Gastrocnemius medialis (tissue), 4 donors: ENCODE results near the gene CFDP1. TPM values are rescaled to one million over a fixed set of nuclear protein-coding genes. Genes with fewer than 3 reads are reported as not detected.

Source experiments
- ATAC-seq, 2 donors: fragments of 150-250 bp; one replicate each; pipeline ENCODE4 v1.9.1; 2016
- DNase-seq, 2 donors: peaks; one replicate each; pipeline ENCODE4 v3.0.0-alpha.2; 2019
- H3K27ac ChIP-seq, 4 donors: fragments of 200-600 bp; sonication (generic); 1 replicate in 1 of 4; 2 replicates in 3 of 4; pipeline ENCODE4 v1.5.1; 2016 to 2018; ENCODE audit warnings: mild to moderate bottlenecking in 2 of 4, moderate library complexity in 1 of 4
- H3K27me3 ChIP-seq, 3 donors: fragments of 200-600 bp; sonication (generic) in 2 of 3; 1 replicate in 1 of 3; 2 replicates in 2 of 3; pipeline versions ENCODE4 v1.5.1 to v1.6.0; 2016 to 2019; ENCODE audit warnings: mild to moderate bottlenecking in 1 of 3, moderate library complexity in 1 of 3
- H3K36me3 ChIP-seq, 2 donors: fragments of 200-600 bp; sonication (generic) in 1 of 2; one replicate each; pipeline ENCODE4 v1.5.1; 2017 to 2018
- H3K4me1 ChIP-seq, 2 donors: fragments of 200-600 bp; sonication (generic) in 1 of 2; one replicate each; pipeline ENCODE4 v1.5.1; 2016 to 2017; ENCODE audit warnings: mild to moderate bottlenecking in 2 of 2
- H3K4me3 ChIP-seq, 4 donors: fragments of 200-600 bp; sonication (generic) in 3 of 4; 1 replicate in 1 of 4; 2 replicates in 3 of 4; pipeline ENCODE4 v1.5.1; 2016 to 2019; ENCODE audit warnings: mild to moderate bottlenecking in 2 of 4
- H3K9me3 ChIP-seq, 3 donors: fragments of 200-600 bp; sonication (generic) in 2 of 3; 1 replicate in 1 of 3; 2 replicates in 2 of 3; pipeline ENCODE4 v1.5.1; 2016 to 2019
- CTCF ChIP-seq, 5 experiments: fragments of 450-650 bp in 3 of 5; fragments of 200-600 bp in 2 of 5; sonication (generic) in 2 of 5; IDR thresholded peaks in 4 of 5; conservative IDR thresholded peaks in 1 of 5; 1 replicate in 4 of 5; 2 replicates in 1 of 5; pipeline ENCODE4 v1.5.1; 2016 to 2019; ENCODE audit warnings: antibody characterized with exemption in 5 of 5, mild to moderate bottlenecking in 3 of 5, moderate library complexity in 3 of 5
- POLR2A ChIP-seq, 2 donors: fragments of 450-650 bp; IDR thresholded peaks; one replicate each; pipeline ENCODE4 v1.6.1; 2017; ENCODE audit warnings: antibody characterized with exemption in 2 of 2, mild to moderate bottlenecking in 2 of 2, moderate library complexity in 2 of 2
- in situ Hi-C, 4 donors: fragments of 200-750 bp; cut with MboI; loops; one replicate each; pipeline versions ENCODE4 v1.15.0 to v1.8.0; 2017; ENCODE audit warnings: low sequenced_read_pairs in 4 of 4
- intact Hi-C: fragments of 100-400 bp; cut with DNase I; formaldehyde crosslinking; loops from one replicate; pipeline ENCODE4 v1.15.1; 2023; ENCODE audit warnings: low total_unique reads
- total RNA-seq, 4 donors: library from RNA; depleted of rRNA; stranded (reverse); fragments of >200 nt; gene quantifications; one replicate each; pipeline versions ENCODE4 v1.1.0 to v1.2.3, GENCODE V29; 2016

The CFDP1 gene
- total RNA-seq, 4 donors from 2014 or later, result 20.4 to 28.6 (median 24.2) TPM

- in situ Hi-C loops, result loop anchor here in 2 of 4 donors (10.0 to 25.0 kb wide), 3 partner anchors 54 to 1727 kb away; partner anchors contain the start of genes KARS1 (in 1 of the 2), MON1B (in 1 of the 2), SYCE1L (in 1 of the 2) and TERF2IP (in 1 of the 2)
- DNase-seq, result no peak
- intact Hi-C loops, result loop anchor here (5.0 kb wide), 2 partner anchors 107 to 263 kb away; partner anchors contain the start of gene GABARAPL2
- peaks cover 0 to 14% of the 10 kb centered on the region in 2 donors for H3K4me1 ChIP-seq
- TF ChIP-seq CTCF (IDR thresholded peaks at IDR 0.05 in 4 of 5, conservative IDR thresholded peaks at IDR 0.05 in 1 of 5), result no peak
- no peak for TF ChIP-seq POLR2A (IDR thresholded peaks at IDR 0.05)
- H3K4me3 ChIP-seq, result no peak overlapping the region
- ATAC-seq, result no peak
- H3K9me3 ChIP-seq, result no peaks in the 10 kb centered on the region
- H3K27me3 ChIP-seq, result no peaks in the 10 kb centered on the region
- H3K27ac ChIP-seq, result no peak overlapping the region
- H3K36me3 ChIP-seq, result no peaks in the 10 kb centered on the region
Measured at GRCh38 chr16:75460446-75460845, 27.1 kb upstream of the CFDP1 start.

- intact Hi-C loops (loop anchor here (5.0 kb wide), 2 partner anchors 108 to 262 kb away; partner anchors contain the start of gene GABARAPL2), in situ Hi-C loops (loop anchor here in 2 of 4 donors (10.0 to 25.0 kb wide), 3 partner anchors 55 to 1728 kb away; partner anchors contain the start of genes KARS1 (in 1 of the 2), MON1B (in 1 of the 2), SYCE1L (in 1 of the 2) and TERF2IP (in 1 of the 2))
- DNase-seq (no peak), ATAC-seq (no peak)
- H3K36me3 ChIP-seq, result no peaks in the 10 kb centered on the region
- H3K9me3 ChIP-seq, result no peaks in the 10 kb centered on the region
- no peaks in the 10 kb centered on the region for H3K27me3 ChIP-seq
- H3K4me1 ChIP-seq, result peaks cover 0 to 14% of the 10 kb centered on the region in 2 donors
- no peak overlapping the region for H3K4me3 ChIP-seq
- TF ChIP-seq POLR2A (IDR thresholded peaks at IDR 0.05) (no peak), CTCF (IDR thresholded peaks at IDR 0.05 in 4 of 5, conservative IDR thresholded peaks at IDR 0.05 in 1 of 5) (no peak)
- H3K27ac ChIP-seq, result no peak overlapping the region
Measured at GRCh38 chr16:75459691-75460090, 26.4 kb upstream of the CFDP1 start.

- no peak for DNase-seq
- peaks cover 0 to 10% of the 10 kb centered on the region in 2 donors for H3K4me1 ChIP-seq
Measured at GRCh38 chr16:75458439-75458838, 25.1 kb upstream of the CFDP1 start.

DNA sequence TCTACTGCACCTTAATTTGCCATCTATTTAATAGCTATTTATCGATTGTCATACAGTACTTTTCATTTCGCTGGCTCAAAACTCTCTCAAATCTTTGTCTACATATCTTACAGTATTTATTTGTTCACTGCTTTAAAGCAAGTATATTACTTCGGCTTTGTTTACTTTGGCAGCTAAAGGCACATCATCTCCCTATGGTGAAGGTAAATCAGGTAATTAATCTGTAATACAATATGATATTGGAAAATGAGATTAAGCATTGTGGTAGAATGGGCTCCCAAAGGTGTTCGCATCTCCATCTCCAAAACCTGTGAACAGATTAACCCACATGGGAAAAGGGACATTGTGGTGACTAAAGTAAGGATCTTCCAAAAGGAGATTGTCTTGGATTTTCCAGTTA lies 24.7 kb upstream of the CFDP1 start:
- no peak overlapping the region for H3K4me3 ChIP-seq
- intact Hi-C loops (no loop called here), in situ Hi-C loops (loop anchor here in 2 of 4 donors (25.0 kb wide), 2 partner anchors 179 to 1729 kb away; partner anchors contain the start of genes KARS1 (in 1 of the 2), MON1B (in 1 of the 2), SYCE1L (in 1 of the 2) and TERF2IP (in 1 of the 2))
- H3K9me3 ChIP-seq, result no peaks in the 10 kb centered on the region
- no peak for TF ChIP-seq POLR2A (IDR thresholded peaks at IDR 0.05)
- TF ChIP-seq CTCF (IDR thresholded peaks at IDR 0.05 in 4 of 5, conservative IDR thresholded peaks at IDR 0.05 in 1 of 5), result no peak
- no peaks in the 10 kb centered on the region for H3K36me3 ChIP-seq
- H3K27ac ChIP-seq, result no peak overlapping the region
- no peaks in the 10 kb centered on the region for H3K27me3 ChIP-seq
- ATAC-seq (no peak), DNase-seq (no peak)
- H3K4me1 ChIP-seq, result peaks cover 0 to 10% of the 10 kb centered on the region in 2 donors

More at GRCh38 chr16:75458439-75458838, 25.1 kb upstream of the CFDP1 start:
- in situ Hi-C loops, result loop anchor here in 2 of 4 donors (25.0 kb wide), 2 partner anchors 179 to 1729 kb away; partner anchors contain the start of genes KARS1 (in 1 of the 2), MON1B (in 1 of the 2), SYCE1L (in 1 of the 2) and TERF2IP (in 1 of the 2)
- no peaks in the 10 kb centered on the region for H3K36me3 ChIP-seq
- H3K9me3 ChIP-seq, result no peaks in the 10 kb centered on the region
- no peak overlapping the region for H3K4me3 ChIP-seq
- H3K27me3 ChIP-seq, result no peaks in the 10 kb centered on the region
- ATAC-seq, result no peak
- TF ChIP-seq CTCF (IDR thresholded peaks at IDR 0.05 in 4 of 5, conservative IDR thresholded peaks at IDR 0.05 in 1 of 5) (no peak), POLR2A (IDR thresholded peaks at IDR 0.05) (no peak)
- intact Hi-C loops, result no loop called here
- H3K27ac ChIP-seq, result no peak overlapping the region
